ENCODE results near the gene GPALPP1.

GRCh38 chr13:45073809-45074208 is 84.5 kb downstream of the GPALPP1 start:
- TF ChIP-seq, protein P1, sequence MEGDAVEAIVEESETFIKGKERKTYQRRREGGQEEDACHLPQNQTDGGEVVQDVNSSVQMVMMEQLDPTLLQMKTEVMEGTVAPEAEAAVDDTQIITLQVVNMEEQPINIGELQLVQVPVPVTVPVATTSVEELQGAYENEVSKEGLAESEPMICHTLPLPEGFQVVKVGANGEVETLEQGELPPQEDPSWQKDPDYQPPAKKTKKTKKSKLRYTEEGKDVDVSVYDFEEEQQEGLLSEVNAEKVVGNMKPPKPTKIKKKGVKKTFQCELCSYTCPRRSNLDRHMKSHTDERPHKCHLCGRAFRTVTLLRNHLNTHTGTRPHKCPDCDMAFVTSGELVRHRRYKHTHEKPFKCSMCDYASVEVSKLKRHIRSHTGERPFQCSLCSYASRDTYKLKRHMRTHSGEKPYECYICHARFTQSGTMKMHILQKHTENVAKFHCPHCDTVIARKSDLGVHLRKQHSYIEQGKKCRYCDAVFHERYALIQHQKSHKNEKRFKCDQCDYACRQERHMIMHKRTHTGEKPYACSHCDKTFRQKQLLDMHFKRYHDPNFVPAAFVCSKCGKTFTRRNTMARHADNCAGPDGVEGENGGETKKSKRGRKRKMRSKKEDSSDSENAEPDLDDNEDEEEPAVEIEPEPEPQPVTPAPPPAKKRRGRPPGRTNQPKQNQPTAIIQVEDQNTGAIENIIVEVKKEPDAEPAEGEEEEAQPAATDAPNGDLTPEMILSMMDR (IDR thresholded peaks at IDR 0.05 in 8 of 11, conservative IDR thresholded peaks at IDR 0.05 in 3 of 11), result no peak
- TF ChIP-seq POLR2AphosphoS5 (IDR thresholded peaks at IDR 0.05) (no peak), POLR2A (IDR thresholded peaks at IDR 0.05) (no peak)

All from spleen (tissue), 7 donors.